HPDE6-E6E7 (cell line): ENCODE results near the gene FCN3.

Experiments
- DNase-seq: peaks from one replicate; pipeline ENCODE4 v3.0.0; 2011; ENCODE audit warnings: missing footprints; ENCODE audit errors: extremely low spot score

FCN3 gene

DNA sequence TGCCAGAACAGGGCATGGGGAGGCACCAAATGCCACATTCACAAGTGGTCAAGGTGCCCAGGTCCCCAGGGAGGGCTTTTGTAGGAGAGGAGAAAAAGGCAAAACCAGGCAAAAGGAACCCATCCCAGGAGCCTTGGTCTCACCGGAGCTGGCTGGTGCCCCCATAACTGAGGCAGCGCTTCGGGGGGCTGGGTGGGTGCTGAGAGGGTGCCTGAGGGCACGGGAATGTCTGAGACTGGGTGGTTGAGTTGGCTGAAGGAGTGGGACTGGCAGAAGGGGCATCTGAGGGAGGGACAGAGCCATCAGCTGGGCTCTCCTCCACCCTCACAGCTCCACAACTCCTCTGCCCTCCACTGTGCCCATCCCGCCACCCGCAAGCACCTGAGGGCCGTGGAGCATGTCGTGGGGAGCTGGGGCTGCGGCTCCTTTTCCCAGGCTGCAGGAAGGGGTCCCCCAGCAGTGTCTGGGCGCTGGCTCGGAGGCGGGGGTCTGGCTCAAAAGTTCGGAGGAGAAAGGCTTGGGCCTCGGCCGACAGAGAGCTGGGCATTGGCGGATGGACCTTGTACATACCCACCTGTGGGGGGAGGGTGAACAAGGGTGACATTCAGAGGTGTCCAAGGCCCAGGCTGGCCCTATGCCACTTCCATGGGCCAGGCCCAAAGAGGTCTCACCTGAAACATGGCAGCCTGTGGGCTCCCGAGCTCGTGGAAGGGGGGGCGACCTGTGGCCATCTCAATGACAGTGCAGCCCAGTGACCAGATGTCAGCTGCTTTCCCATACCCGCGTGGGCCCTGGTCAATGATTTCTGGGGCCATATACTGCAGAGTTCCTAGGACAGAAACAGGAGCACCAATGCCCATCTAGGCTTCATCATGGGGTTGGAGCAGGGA, 16.3 kb downstream of the FCN3 start:
- no peak for DNase-seq

DNA sequence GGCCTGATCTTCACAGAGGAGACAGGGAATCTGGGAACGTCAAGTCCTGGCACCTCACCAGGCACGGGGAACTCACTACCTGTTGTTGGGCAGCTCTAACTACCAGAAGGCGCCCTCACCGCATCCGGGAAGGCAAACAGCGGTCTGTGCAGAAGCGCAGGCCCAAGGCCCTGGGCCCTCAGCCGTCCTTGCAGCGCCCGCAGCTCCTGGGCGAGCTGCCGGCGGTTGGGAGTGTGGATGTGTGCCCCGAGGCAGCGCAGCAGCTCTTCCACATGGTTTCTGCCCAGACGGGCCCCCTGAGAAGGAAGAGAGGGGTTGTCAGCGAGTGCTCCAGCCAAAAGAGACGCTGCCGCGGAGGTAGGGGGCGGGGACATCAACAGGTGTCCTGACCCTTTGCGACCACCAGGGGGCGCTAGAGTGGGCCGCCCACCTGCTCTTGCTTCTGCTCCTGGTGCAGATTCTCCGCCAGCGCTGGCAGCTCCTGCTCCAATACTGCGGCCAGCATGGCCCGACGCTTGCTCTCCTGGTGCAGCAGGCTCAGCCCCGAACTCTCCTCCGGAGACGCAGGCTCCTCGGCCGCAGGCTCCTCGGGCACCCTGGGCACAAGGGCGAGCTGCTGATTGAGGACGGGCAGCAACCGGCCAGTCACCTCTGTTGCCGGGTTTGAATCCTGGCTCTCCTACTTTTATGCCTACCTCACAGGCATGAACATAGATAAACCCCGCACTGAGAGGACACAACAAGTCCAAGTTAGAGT, 17.2 kb downstream of the FCN3 start:
- peak; percentile 71 for DNase-seq

DNA sequence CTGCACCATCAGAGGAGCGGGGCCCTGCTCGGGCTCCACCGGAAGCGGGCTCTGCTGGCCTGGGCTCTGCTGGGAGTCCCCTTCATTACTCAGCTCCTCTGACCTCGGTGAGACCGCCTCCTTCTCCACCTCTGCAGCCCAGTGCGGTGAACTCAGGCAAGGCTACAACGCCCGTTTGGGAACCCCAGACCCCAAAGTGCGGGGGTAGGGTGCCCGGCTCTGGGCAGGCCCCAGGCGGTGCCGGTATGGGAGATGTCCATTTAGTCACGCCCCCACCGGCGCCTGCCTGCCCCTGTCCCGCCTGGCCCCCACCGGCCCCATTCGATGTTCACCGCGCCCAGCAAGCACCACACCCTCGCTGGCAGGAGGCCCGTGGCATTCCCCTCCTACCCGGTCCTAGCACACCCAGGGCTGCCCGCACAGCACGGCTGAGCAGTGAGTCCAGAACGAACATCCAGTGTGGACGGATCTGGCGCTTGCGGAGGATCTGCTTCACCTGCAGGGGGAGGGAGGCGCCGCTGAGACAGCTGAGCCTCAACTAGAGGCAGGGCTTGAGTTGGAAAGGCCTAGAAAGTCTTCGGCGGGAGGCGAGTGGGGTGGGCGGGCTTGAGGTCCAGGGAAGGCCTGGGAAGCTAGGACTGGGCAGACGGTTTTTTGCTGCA, 17.9 kb downstream of the FCN3 start:
- no peak for DNase-seq

DNA sequence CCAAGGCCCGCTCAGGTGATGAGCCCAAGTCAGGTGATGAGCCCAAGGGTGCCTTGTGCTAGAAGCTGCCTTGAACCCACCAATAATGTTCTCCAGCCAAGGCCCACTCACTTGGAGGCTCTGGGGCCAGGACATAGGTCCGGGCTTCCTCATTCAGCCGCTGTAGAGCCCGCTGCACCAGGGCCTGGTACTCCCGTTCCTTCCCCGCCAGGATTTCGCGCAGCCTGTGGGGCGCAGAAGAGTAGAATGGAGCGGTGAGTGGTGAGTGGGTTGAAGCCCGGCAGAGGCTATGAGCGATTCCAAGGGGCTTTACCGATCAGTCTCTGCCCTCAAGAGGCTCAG, 18.4 kb downstream of the FCN3 start:
- no peak for DNase-seq

DNA sequence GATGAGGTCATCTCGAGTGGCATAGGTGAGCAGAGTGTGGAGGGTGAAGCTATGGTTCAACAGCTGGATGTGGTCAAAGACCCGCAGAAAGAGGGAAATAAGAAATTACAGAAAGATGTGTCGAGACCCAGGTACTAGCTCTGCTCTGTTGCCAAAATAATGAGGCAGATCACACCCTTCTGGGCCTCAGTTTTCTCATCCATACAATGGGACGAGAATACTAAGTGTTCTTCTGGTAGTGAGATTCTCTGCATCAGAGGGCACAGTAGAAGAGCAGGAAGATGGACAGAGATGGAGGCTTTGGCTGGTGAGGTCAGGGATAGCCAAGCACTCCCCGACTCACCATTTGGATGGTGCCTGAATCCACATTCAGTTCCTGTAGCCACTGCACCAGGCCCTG, 18.9 kb downstream of the FCN3 start:
- DNase-seq: no peak

DNA sequence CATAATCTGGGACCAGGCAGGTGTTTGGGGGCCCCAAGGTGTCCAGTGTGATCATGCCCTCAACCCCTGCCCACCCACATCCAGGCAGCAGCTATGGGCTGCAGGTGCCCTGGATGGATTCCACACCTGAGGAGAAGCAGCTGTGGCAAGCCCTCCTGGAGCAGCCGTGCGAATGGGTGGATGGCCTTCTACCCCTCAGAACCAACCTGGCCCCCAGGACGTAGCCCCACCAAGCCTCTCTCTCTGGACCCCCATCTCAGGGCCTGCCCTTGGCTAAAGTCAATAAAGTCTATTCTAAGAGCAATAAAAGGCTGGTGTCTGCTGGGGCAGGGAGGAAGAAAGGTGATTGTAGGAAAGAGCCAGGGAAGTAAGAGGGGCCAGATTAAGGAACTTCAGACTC, 21.0 kb downstream of the FCN3 start:
- no peak for DNase-seq

DNA sequence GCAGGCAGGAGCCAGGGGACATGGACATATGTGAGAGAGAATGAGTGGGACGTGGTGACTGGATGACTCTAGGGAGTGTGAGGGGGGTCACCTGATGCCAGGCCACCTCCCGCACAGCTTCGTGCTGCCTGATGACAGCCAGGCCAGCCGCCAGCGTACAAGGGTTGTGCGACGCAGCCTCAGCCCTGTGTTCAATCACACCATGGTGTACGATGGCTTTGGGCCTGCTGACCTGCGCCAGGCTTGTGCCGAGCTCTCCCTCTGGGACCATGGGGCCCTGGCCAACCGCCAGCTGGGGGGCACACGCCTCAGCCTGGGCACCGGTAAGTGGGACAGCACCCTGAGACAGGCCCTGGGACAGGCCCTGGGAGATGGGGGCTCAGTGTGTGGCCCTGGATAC, 21.5 kb downstream of the FCN3 start:
- no peak for DNase-seq

DNA sequence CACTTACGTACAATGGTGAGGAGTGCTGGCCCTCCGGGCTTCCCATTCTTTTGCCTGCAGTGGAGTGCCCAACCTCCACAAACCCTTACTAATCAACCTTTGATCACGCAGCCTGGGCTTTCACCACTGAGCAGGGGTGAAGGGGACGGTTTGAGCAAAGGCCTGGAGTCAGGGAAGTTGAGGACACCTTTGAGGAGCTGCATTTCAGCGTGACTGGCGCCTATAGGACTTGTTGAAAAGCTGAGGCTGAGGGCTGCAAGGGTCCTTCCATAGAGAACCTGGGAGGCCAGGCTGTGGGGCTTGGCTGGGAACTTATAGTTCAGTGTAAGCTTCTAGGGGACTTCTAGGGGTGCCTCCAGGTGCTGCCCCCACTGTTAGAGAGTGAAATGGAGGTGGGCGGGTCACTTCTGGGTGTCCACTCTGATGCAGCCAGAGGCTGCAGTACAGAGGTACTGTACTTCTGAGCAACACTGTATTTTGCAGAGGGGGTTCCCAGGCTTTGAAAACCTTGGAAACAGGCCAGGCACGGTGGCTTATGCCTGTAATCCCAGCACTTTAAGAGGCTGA, 23.0 kb downstream of the FCN3 start:
- no peak for DNase-seq

DNA sequence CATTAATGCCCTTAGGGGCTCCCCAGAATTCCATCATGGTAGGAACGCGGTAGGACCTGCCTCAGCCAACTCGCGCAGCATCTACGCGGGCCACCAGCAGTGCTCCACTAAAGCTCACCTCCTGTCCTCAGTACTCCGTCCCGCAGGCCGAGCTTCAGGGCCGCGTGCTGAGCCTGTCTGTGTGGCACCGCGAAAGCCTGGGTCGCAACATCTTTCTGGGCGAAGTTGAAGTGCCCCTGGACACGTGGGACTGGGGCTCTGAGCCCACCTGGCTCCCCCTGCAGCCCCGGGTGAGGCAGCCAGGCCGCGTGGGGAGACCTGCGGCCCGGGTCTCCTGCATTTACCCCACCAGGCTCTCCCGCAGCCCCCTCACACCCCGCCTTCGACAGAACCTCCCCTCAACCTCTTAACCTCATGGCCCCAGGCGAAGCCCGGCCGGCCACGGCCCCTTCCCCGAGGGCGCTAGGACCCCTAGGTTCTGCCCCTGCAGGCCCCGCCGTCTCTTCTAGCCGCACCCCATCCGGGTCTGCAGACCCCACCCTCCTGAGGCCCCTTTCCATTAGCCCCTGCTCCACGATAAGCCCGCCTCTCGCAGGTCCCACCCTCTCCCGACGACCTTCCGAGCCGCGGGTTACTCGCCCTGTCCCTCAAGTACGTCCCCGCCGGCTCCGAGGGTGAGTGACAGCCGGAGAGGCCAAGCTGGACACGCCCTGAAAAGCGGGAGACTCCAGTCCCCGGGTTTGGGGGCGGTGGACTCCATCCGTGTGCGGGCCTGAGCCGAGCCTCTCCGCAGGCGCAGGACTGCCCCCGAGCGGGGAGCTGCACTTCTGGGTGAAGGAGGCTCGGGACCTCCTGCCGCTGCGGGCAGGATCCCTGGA, 23.7 kb downstream of the FCN3 start:
- DNase-seq: no peak

DNA sequence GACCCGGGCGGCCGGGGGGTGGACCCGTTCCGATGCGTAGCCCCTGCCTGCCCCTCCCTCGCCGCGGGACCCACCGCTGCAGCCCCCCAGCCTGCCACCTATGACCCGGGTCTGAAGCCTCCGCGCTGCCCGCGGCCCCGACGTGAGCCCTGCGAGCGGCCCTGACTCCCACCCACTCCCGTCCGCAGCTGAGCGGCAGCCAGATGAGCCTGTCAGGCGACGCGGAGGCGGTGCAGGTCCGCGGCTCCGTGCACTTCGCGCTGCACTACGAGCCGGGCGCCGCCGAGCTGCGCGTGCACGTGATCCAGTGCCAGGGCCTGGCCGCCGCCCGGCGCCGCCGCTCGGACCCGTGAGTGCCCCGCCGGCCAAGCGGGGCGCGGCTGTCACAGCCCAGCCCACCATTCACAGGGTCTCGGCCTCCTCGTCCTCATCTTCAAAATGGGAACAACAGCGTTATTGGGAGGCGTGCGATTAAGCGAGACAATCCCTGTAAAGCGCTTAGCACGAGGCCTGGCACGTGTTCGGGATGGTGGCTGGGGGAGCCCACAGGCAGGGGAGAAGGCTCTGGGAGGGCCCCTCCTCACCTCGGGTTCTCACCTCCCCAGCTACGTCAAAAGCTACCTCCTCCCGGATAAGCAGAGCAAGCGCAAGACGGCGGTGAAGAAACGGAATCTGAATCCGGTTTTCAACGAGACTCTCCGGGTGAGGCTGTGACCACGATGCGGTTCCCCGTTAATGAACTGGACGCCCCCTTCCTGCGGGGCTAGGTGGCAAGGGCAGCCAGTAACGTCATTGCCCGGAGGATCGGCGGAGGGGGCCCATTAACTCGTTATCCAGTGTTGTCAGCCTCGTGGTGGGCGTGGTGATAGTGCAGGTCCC, 24.6 kb downstream of the FCN3 start:
- DNase-seq: no peak

DNA sequence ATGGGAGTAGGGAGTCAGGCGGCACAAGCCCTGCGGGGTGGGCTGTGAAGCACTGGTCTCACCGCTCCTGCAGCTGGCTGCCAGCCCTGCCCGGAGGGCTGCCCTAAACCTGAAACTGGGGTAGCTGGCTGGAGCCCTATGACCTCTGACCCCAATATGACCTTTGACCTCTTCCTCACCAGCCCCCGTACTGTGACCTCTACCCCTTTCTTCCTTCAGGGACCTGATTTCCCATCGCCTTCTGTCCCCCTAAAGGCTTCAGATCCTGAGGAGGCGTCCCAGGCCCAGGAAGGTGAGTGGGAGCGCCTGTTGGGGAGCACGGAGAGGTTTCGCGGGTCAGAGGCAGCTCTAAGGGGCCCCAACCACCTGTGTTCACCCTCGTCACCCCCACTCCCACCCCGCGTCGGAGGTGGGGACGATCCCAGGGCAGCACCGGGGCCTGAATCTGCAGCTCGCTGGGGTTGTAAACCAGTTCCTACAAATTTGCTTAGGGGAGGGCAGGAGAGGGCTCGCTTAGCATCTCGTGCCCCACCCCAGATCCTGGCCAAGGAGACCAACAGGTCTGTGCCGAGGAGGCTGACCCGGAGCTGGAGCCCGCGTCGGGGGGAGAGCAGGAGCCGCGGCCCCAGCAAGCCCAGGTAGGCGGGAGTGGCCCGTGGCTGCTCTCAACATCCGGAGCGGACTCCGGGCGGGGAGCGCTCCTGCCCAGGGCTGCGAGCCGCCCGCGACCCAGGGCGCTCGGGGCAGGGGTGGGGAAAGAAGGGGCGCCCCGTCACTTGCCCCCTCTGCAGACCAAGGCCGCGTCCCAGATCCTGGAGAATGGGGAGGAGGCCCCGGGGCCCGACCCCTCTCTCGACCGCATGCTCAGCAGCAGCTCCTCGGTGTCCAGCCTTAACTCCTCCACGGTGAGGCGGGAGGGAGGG, 25.5 kb downstream of the FCN3 start:
- no peak for DNase-seq

DNA sequence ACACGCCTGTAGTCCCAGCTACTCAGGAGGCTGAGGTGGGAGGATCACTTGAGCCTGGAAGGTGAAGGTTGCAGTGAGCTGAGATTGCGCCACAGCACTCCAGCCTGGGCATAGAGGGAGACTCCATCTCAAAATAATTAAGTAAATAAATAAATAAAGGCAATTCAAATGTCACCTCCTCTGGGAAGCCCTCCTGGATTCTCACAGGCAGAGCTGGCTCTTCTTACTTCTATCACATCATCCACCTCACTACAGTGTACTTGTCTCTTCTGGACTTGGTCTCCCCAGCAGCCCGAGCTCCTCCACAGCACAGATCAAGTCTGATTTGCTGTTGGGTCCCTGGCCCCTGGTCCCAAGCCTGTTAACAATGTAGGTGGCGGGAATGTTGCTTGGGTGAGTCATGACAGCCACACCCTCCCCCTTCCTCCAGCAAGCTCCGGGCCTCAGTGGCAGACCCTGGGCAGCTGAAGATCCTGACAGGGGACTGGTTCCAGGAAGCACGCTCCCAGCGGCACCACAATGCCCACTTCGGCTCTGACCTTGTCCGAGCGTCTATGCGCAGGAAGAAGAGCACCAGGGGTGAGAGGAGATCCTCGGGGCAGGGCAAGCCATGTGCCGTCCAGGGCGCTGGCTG, 27.5 kb downstream of the FCN3 start:
- no peak for DNase-seq

DNA sequence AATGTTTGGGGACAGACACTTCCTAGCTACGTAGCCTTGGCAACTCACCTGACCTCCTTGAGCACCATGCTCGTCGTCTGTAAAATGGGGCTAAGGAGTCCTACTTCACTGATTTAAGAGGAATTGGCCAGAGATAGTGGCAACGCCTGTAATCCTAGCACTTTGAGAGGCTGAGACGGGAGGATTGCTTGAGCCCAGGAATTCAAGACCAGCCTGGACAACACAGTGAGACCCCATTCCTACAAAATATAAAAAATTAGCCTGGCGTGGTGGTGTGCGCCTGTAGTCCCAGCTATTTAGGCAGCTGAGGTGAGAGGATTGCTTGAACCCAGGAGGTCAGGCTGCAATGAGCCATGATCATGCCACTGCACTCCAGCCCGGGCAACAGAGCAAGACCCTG, 28.3 kb downstream of the FCN3 start:
- DNase-seq: no peak

DNA sequence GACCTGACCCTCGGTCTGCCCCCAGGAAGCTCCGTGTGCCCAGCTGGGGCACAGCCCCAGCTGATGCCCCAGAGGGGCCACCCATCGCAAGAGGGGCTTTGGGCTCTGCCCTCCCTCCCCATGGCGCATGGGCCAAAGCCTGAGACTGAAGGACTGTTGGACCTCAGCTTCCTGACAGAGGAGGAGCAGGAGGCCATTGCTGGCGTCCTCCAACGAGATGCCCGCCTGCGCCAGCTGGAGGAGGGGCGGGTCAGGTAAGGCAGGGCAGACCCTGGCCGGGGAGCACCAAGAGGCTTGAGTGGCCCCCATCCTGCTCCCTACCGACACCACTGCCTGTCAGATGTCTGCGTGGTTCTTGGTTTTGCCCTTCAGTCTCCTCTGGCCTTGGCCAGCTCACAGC, 29.4 kb downstream of the FCN3 start:
- no peak for DNase-seq

DNA sequence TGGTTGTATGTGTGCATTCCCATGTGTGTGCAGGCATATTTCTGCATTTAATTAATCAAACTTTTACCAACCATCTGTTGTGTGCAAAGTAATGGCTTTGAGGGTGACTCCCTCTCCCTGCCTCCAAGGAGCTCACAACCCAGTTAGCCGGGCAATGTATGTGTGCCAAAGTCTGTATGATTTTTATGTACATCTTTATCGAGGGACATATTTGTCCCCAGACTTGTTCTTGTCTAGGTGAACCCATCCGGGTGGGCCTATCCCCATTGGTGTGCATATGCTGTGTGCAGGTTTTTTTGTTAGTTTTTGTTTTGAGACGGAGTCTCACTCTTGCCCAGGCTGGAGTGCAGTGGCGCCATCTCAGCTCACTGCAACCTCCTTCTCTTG, 31.0 kb downstream of the FCN3 start:
- no peak for DNase-seq

DNA sequence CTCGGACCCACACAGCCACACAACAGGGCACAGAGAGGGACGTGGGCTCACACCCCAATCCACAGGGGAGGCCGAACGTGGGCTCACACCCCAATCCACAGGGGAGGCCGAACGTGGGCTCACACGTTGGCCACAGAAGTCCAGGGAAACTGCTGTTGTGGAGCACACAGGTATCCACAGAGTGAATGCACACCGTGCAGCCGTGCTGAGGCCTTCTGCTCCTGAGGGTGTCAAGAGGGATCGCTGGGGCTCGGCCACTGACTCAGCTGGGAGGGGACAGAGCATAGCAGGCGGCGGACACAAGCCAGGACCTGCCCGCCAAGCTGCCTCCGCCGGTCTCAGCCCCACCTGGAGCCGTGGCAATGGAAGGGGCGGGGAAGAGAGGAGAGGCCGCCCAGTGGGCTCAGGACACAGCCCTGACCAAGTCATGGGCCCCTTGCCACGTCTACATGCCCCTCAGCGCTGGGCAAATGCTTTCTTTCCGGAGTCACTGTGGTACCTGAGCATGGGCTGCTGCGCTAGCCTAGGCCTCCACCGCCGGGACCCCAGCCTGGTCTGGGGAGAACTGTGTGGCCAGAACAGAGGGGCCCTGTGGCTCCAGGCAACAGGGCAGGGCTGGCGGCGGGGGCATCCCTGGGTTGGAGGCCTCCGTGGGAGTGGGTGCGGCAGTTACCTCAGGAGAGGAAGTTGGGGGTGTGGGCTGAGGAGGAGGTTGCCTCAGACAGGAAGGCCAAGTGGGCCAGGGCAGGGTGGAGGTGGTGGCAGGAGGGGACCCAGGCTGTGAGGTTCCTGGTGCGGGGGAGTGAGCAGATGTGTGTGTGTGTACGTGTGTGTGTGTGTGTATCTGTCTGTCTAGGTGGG, 31.6 kb downstream of the FCN3 start:
- DNase-seq: peak; percentile 99

DNA sequence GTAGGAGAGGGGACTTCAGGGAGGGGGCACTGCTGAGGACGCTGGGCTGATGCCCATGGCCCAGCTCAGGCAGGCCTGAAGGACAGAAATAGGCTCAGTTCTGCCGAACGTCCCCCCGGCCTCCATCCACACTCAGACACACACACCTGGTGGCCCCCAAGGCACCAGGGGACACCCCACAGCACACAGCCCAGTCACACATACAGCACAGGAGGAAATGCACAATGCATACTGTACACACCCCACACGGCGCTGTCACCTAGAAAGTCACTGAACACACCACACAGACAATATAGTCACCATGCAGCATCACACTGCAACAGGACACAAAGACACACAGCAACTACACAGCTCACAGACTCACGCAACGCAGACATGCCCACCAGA, 32.2 kb downstream of the FCN3 start:
- no peak for DNase-seq
